MM.1S (cell line): Measurements from ENCODE around the gene NFE2.

Source experiments
- CTCF ChIP-seq: fragments of 300-600 bp; sonication (generic); IDR thresholded peaks from 2 replicates; pipeline ENCODE4 v1.5.1; 2016; ENCODE audit warnings: antibody characterized with exemption, low read length, mixed read lengths
- EZH2 ChIP-seq: fragments of 300-600 bp; sonication (generic); optimal IDR thresholded peaks from 2 replicates; pipeline ENCODE3; 2017; ENCODE audit warnings: low read depth, mild to moderate bottlenecking, antibody characterized with exemption, low read length, mixed read lengths
- EZH2phosphoT487 ChIP-seq: fragments of 300-600 bp; sonication (generic); IDR thresholded peaks from 2 replicates; pipeline ENCODE4 v1.6.1; 2018; ENCODE audit warnings: antibody characterized with exemption, low read length

- TF ChIP-seq CTCF, result no peak
- TF ChIP-seq EZH2, result no peak
- TF ChIP-seq EZH2phosphoT487, result no peak
Observed at GRCh38 chr12:54277823-54278276, 23.0 kb downstream of the NFE2 start.
